ENCODE data around the gene TNFRSF8. TPM values are rescaled to one million over a fixed set of nuclear protein-coding genes. Genes with fewer than 3 reads are reported as not detected.

TNFRSF8 gene
- total RNA-seq, 4 donors from 2014 or later, result 0.26 to 2.4 (median 0.85) TPM

GRCh38 chr1:12142891-12143630 lies 80.0 kb downstream of the TNFRSF8 start:
- no peaks in the 10 kb centered on the region for H3K4me1 ChIP-seq
- no peaks in the 10 kb centered on the region for H3K36me3 ChIP-seq
- H3K4me3 ChIP-seq, result no peak overlapping the region
- H3K27me3 ChIP-seq, result no peaks in the 10 kb centered on the region
- peak overlapping the region; percentile 49 to 51 for H3K27ac ChIP-seq
- TF ChIP-seq POLR2A (IDR thresholded peaks at IDR 0.05), result no peak
- TF ChIP-seq CTCF (IDR thresholded peaks at IDR 0.05), result no peak
- intact Hi-C loops (cut with DNase I; ENCODE audit: low total_unique reads), result no loop called here
- no peak for DNase-seq
- H3K9me3 ChIP-seq, result no peaks in the 10 kb centered on the region

- no peak overlapping the region for H3K4me3 ChIP-seq
- peak overlapping the region; percentile 49 to 51 for H3K27ac ChIP-seq
- H3K4me1 ChIP-seq, result no peaks in the 10 kb centered on the region
- H3K36me3 ChIP-seq, result no peaks in the 10 kb centered on the region
- intact Hi-C loops (cut with DNase I; ENCODE audit: low total_unique reads), result no loop called here
- peak in 1 of 4 experiments; percentile 6 for TF ChIP-seq CTCF (IDR thresholded peaks at IDR 0.05)
- TF ChIP-seq POLR2A (IDR thresholded peaks at IDR 0.05), result no peak
- DNase-seq, result peak; percentile 72 to 75
- no peaks in the 10 kb centered on the region for H3K9me3 ChIP-seq
- H3K27me3 ChIP-seq, result no peaks in the 10 kb centered on the region
Measured at GRCh38 chr1:12143631-12144155, 80.6 kb downstream of the TNFRSF8 start.

- Histone ChIP-seq H3K4me1 (no peaks in the 10 kb centered on the region), H3K36me3 (no peaks in the 10 kb centered on the region), H3K27me3 (no peaks in the 10 kb centered on the region), H3K9me3 (no peaks in the 10 kb centered on the region), H3K4me3 (no peak overlapping the region), H3K27ac (peak overlapping the region; percentile 29 to 51)
- TF ChIP-seq CTCF (IDR thresholded peaks at IDR 0.05) (no peak), POLR2A (IDR thresholded peaks at IDR 0.05) (no peak)
- no peak for DNase-seq
- intact Hi-C loops (cut with DNase I; ENCODE audit: low total_unique reads), result no loop called here
Measured at GRCh38 chr1:12144236-12144635, 81.1 kb downstream of the TNFRSF8 start.

- no peak for DNase-seq
- no peaks in the 10 kb centered on the region for H3K36me3 ChIP-seq
- no peaks in the 10 kb centered on the region for H3K27me3 ChIP-seq
- intact Hi-C loops (cut with DNase I; ENCODE audit: low total_unique reads), result no loop called here
- no peak for TF ChIP-seq POLR2A (IDR thresholded peaks at IDR 0.05)
- H3K4me1 ChIP-seq, result no peaks in the 10 kb centered on the region
- no peak overlapping the region for H3K4me3 ChIP-seq
- no peaks in the 10 kb centered on the region for H3K9me3 ChIP-seq
- no peak overlapping the region for H3K27ac ChIP-seq
Measured at GRCh38 chr1:12144969-12145368, 81.9 kb downstream of the TNFRSF8 start.

GRCh38 chr1:12145616-12146342 lies 82.7 kb downstream of the TNFRSF8 start:
- Histone ChIP-seq H3K9me3 (no peaks in the 10 kb centered on the region), H3K4me1 (no peaks in the 10 kb centered on the region), H3K4me3 (no peak overlapping the region), H3K27me3 (no peaks in the 10 kb centered on the region), H3K27ac (peak overlapping the region; percentile 54 to 71), H3K36me3 (no peaks in the 10 kb centered on the region)
- intact Hi-C loops (cut with DNase I; ENCODE audit: low total_unique reads), result no loop called here
- no peak for TF ChIP-seq CTCF (IDR thresholded peaks at IDR 0.05)
- TF ChIP-seq POLR2A (IDR thresholded peaks at IDR 0.05), result no peak
- no peak for DNase-seq
